Measurements from ENCODE around the gene ZNF524. TPM values are rescaled to one million over a fixed set of nuclear protein-coding genes. Genes with fewer than 3 reads are reported as not detected.
A peak's percentile ranks its signal among the peaks of the same experiment; 100 is the strongest.

Gene ZNF524
- polyA plus RNA-seq, 1 experiment, result 2.6 TPM

GRCh38 chr19:55553217-55554182 lies 46.6 kb upstream of the ZNF524 start:
- POLR2A ChIA-PET, result interaction anchor here (1.4 to 2.0 kb wide), 2 partner anchors 32 to 46 kb away, joined by 6 to 8 read pairs; partner anchors contain the start of genes FIZ1 and ZNF524
- H3K27ac ChIP-seq (ENCODE audit: low read depth, low read length), result peak overlapping the region; percentile 21
- H3K27me3 ChIP-seq (ENCODE audit: control insufficient read depth, insufficient read depth, low read length), result no peaks in the 10 kb centered on the region
- DNase-seq (ENCODE audit: low read depth, low spot score), result no peak
- CTCF ChIA-PET, result interaction anchor here (0.7 to 2.4 kb wide), 3 partner anchors 13 to 86 kb away, joined by 4 to 9 read pairs (median 5); no protein-coding TSS in a partner anchor
- H3K4me3 ChIP-seq (ENCODE audit: low read depth, low read length), result no peak overlapping the region
- no peak for TF ChIP-seq CTCF (IDR thresholded peaks at IDR 0.05; ENCODE audit: low read depth, low read length)
- H3K9me3 ChIP-seq (ENCODE audit: control insufficient read depth, insufficient read depth, low read length), result no peaks in the 10 kb centered on the region

GRCh38 chr19:55554302-55554701 lies 45.8 kb upstream of the ZNF524 start:
- Histone ChIP-seq H3K27me3 (ENCODE audit: control insufficient read depth, insufficient read depth, low read length) (no peaks in the 10 kb centered on the region), H3K27ac (ENCODE audit: low read depth, low read length) (no peak overlapping the region), H3K9me3 (ENCODE audit: control insufficient read depth, insufficient read depth, low read length) (no peaks in the 10 kb centered on the region), H3K4me3 (ENCODE audit: low read depth, low read length) (no peak overlapping the region)
- no peak for TF ChIP-seq CTCF (IDR thresholded peaks at IDR 0.05; ENCODE audit: low read depth, low read length)
- DNase-seq (ENCODE audit: low read depth, low spot score), result no peak
- CTCF ChIA-PET, result interaction anchor here (1.1 kb wide), 1 partner anchor 13 kb away, joined by 5 read pairs; no protein-coding TSS in a partner anchor
- POLR2A ChIA-PET, result no interaction called here

GRCh38 chr19:55554741-55555152 lies 45.3 kb upstream of the ZNF524 start:
- TF ChIP-seq CTCF (IDR thresholded peaks at IDR 0.05; ENCODE audit: low read depth, low read length), result no peak
- Histone ChIP-seq H3K4me3 (ENCODE audit: low read depth, low read length) (no peak overlapping the region), H3K27ac (ENCODE audit: low read depth, low read length) (no peak overlapping the region), H3K9me3 (ENCODE audit: control insufficient read depth, insufficient read depth, low read length) (no peaks in the 10 kb centered on the region), H3K27me3 (ENCODE audit: control insufficient read depth, insufficient read depth, low read length) (peaks cover under 1% of the 10 kb centered on the region)
- POLR2A ChIA-PET, result no interaction called here
- CTCF ChIA-PET, result no interaction called here
- DNase-seq (ENCODE audit: low read depth, low spot score), result no peak

GRCh38 chr19:55559684-55560083 lies 40.4 kb upstream of the ZNF524 start:
- H3K4me3 ChIP-seq (ENCODE audit: low read depth, low read length), result no peak overlapping the region

More at GRCh38 chr19:55559684-55560083, 40.4 kb upstream of the ZNF524 start:
- Histone ChIP-seq H3K9me3 (ENCODE audit: control insufficient read depth, insufficient read depth, low read length) (peaks cover 4% of the 10 kb centered on the region; the same call in 1 of the 2 replicates), H3K27ac (ENCODE audit: low read depth, low read length) (no peak overlapping the region), H3K27me3 (ENCODE audit: control insufficient read depth, insufficient read depth, low read length) (peaks cover 8% of the 10 kb centered on the region)
- ChIA-PET CTCF (no interaction called here), POLR2A (no interaction called here)
- no peak for DNase-seq (ENCODE audit: low read depth, low spot score)
- TF ChIP-seq CTCF (IDR thresholded peaks at IDR 0.05; ENCODE audit: low read depth, low read length), result no peak

Data from AG04450 (cell line).